ENCODE data around the gene OLFML1. TPM values are rescaled to one million over a fixed set of nuclear protein-coding genes. Genes with fewer than 3 reads are reported as not detected.

The OLFML1 gene
- total RNA-seq, 1 experiment from 2014 or later, result not detected

DNA sequence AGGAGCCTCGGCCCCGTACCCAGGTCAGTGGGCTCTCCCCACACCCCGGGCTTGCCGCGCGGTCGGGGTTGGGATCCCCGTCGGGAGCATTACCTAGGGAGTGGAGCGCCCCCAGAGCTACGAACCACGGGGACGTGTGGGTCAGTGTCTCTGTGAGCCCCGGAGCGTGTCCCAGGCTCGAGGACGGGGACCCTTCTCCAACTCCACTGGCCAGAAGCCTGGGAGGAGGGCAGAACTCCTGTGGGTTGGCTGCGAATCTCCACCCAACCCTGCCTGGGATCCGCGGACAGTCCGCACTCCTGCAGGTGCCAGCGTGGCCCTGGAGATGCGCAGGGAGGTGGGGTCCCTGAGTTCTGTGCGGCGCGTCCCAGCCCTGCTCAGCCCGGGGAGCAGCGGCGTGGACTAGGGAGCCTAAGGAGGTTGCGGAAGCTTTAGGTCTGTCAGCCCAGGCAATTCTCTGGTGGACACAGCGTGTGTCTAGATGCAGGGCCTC lies 28.8 kb downstream of the OLFML1 start:
- H3K27ac ChIP-seq (ENCODE audit: insufficient read length, low read depth, low read length), result no peak overlapping the region
- H3K9ac ChIP-seq (ENCODE audit: extremely low read depth, insufficient read length, low read length), result no peak overlapping the region
- no peak overlapping the region for H4K91ac ChIP-seq (ENCODE audit: insufficient read length, low read depth, low read length)
- no peaks in the 10 kb centered on the region for H3K79me1 ChIP-seq (ENCODE audit: insufficient read depth, low read depth, low read length, poor library complexity, severe bottlenecking)
- H3K27me3 ChIP-seq (ENCODE audit: insufficient read depth, low read length), result peaks cover 3% of the 10 kb centered on the region; the same call in 1 of the 2 replicates
- 0 out of 3 replicates have a peak, but pooled peaks have one; percentile 10 for TF ChIP-seq CTCF (conservative IDR thresholded peaks at IDR 0.05)
- Mint-ChIP-seq H3K27ac (no peak overlapping the region), H3K4me1 (peaks cover 26 to 29% of the 10 kb centered on the region in 2 experiments), H3K36me3 (ENCODE audit: insufficient read depth in 1 of 3, low read depth in 3 of 3) (peaks cover 0 to 3% (median 0%) of the 10 kb centered on the region in 3 experiments; a peak in 1 of 7 replicates), H3K27me3 (ENCODE audit: low read depth) (peaks cover 39% of the 10 kb centered on the region), H3K9me3 (no peaks in the 10 kb centered on the region), H3K4me3 (peak overlapping the region; percentile 78 to 87)
- no peak overlapping the region for H3K23ac ChIP-seq (ENCODE audit: insufficient read length, low read depth, low read length)
- no peak overlapping the region for H2AK5ac ChIP-seq (ENCODE audit: insufficient read length, low read length)
- H3T11ph ChIP-seq (ENCODE audit: low read length), result no peak overlapping the region
- no peak overlapping the region for H3K56ac ChIP-seq (ENCODE audit: insufficient read length, low read depth, low read length)
- no CpG with 5 or more reads among the region's 31 CpGs for WGBS (ENCODE audit: extremely low coverage, insufficient read length, low lambda C conversion rate)
- H2BK20ac ChIP-seq (ENCODE audit: low read depth, low read length, poor library complexity, severe bottlenecking), result no peak overlapping the region
- no peak overlapping the region for H4K5ac ChIP-seq (ENCODE audit: insufficient read length, low read depth, low read length)
- H4K8ac ChIP-seq (replicated peaks; ENCODE audit: insufficient read length, low read depth, low read length), result no peak overlapping the region
- H3K4me2 ChIP-seq (ENCODE audit: insufficient read depth, insufficient read length, low read length), result peak overlapping the region; percentile 71
- no peak overlapping the region for H2BK12ac ChIP-seq (ENCODE audit: insufficient read length, low read depth, low read length)
- no peak overlapping the region for H3K18ac ChIP-seq (ENCODE audit: insufficient read length, low read depth, low read length)
- no peaks in the 10 kb centered on the region for H3K9me3 ChIP-seq (ENCODE audit: control insufficient read depth, low read depth, low read length)
- H2BK120ac ChIP-seq (ENCODE audit: low read depth, low read length, poor library complexity, severe bottlenecking), result no peak overlapping the region
- no peak overlapping the region for H2BK15ac ChIP-seq (ENCODE audit: low read depth, low read length)
- no peak overlapping the region for H2BK5ac ChIP-seq (ENCODE audit: insufficient read length, low read length)
- no peaks in the 10 kb centered on the region for H4K20me1 ChIP-seq (ENCODE audit: control insufficient read depth, insufficient read depth, insufficient read length)
- no peak overlapping the region for H2AFZ ChIP-seq (ENCODE audit: low read length)
- no peaks in the 10 kb centered on the region for H3K4me1 ChIP-seq (ENCODE audit: insufficient read depth, low read length)
- no peak overlapping the region for H3K4ac ChIP-seq (ENCODE audit: low read depth, low read length)
- peaks cover 14% of the 10 kb centered on the region for H3K23me2 ChIP-seq (ENCODE audit: insufficient read length, low read depth, low read length, poor library complexity, severe bottlenecking)
- H3K14ac ChIP-seq (ENCODE audit: insufficient read depth, low read length), result no peak overlapping the region
- no peak for DNase-seq
- no peaks in the 10 kb centered on the region for H3K79me2 ChIP-seq (ENCODE audit: insufficient read depth, low read length)
